SK-N-MC (cell line): ENCODE results near the gene CMIP.

Source experiments
- DNase-seq: peaks from one replicate; pipeline ENCODE4 v3.0.0-alpha.2; 2011; ENCODE audit warnings: low read depth, low spot score
- H3K27ac ChIP-seq: fragments of 200-600 bp; sonication (generic); 2 replicates; pipeline ENCODE4 v1.5.1; 2016; ENCODE audit warnings: mixed run types
- H3K36me3 ChIP-seq: fragments of 200-600 bp; sonication (generic); 2 replicates; pipeline ENCODE4 v1.6.1; 2017; ENCODE audit warnings: antibody characterized with exemption, low read length, mixed read lengths; ENCODE audit not compliant: insufficient read depth
- H3K4me3 ChIP-seq: fragments of 200-600 bp; sonication (generic); 2 replicates; pipeline ENCODE4 v1.5.1; 2016
- H3K9ac ChIP-seq: fragments of 200-600 bp; sonication (generic); 2 replicates; pipeline ENCODE4 v1.8.0; 2017; ENCODE audit warnings: mixed run types, mixed read lengths; ENCODE audit not compliant: insufficient read length
- H3K9me3 ChIP-seq: fragments of 200-600 bp; sonication (generic); 2 replicates; pipeline ENCODE4 v1.6.1; 2017; ENCODE audit warnings: low read depth, mild to moderate bottlenecking, antibody characterized with exemption, low read length, moderate library complexity, mixed read lengths
- EZH2 ChIP-seq: fragments of 200-600 bp; sonication (generic); IDR thresholded peaks from one replicate; pipeline ENCODE4 v1.6.1; 2017; ENCODE audit warnings: antibody characterized with exemption
- FOXP2 ChIP-seq: optimal IDR thresholded peaks from 2 replicates; pipeline ENCODE3; 2011; ENCODE audit warnings: mild to moderate bottlenecking, moderate library complexity; ENCODE audit not compliant: insufficient read depth; ENCODE audit errors: extremely low read length, control extremely low read depth
- POLR2AphosphoS5 ChIP-seq: IDR thresholded peaks from 2 replicates; pipeline ENCODE4 v1.6.1; 2012; ENCODE audit warnings: mild to moderate bottlenecking, low read depth, low read length, borderline replicate concordance

CMIP gene

DNA sequence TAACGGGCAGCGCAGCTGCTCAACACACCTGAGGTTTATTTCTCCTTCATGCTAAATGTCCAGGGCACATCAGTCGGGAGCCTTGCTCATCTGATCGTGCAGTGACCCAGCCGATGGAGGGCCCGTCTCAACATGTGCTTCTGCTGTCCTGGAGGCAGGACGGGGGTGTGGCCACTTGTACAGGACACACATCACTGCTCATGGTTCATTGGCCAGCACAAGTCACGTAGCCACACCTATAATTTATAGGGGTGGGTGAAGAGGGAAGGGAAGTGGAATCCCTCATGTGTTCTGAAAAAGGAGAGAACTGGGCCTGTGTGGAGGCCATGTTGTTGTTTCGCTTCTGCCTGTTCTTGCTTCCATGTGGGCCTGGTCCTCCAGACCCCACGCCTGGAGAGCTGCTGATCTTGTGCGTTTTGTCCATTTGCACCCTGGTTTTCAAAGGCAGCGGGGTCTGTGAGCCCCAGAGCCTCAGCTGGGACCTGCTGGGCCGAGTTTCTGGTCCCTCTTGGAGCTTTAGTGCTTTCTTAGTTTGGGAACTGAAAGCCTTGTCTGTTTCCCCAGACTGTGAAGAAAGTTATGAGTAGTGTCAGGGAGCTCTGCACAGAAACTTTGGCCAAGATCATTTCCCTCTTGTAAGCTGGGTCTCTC is 60.5 kb downstream of the CMIP start:
- Histone ChIP-seq H3K9ac (no peak overlapping the region), H3K4me3 (no peak overlapping the region), H3K36me3 (no peaks in the 10 kb centered on the region), H3K27ac (no peak overlapping the region), H3K9me3 (no peaks in the 10 kb centered on the region)
- TF ChIP-seq FOXP2: no peak
- TF ChIP-seq POLR2AphosphoS5: no peak
- no peak for TF ChIP-seq EZH2
- no peak for DNase-seq

GRCh38 chr16:81509404-81509803 is 64.8 kb downstream of the CMIP start:
- Histone ChIP-seq H3K9ac (no peak overlapping the region), H3K36me3 (no peaks in the 10 kb centered on the region), H3K27ac (no peak overlapping the region), H3K9me3 (no peaks in the 10 kb centered on the region), H3K4me3 (no peak overlapping the region)
- TF ChIP-seq EZH2 (no peak), POLR2AphosphoS5 (no peak), FOXP2 (no peak)
- DNase-seq: no peak

- Histone ChIP-seq H3K9me3 (no peaks in the 10 kb centered on the region), H3K9ac (no peak overlapping the region), H3K4me3 (no peak overlapping the region), H3K27ac (no peak overlapping the region), H3K36me3 (no peaks in the 10 kb centered on the region)
- DNase-seq: no peak
- no peak for TF ChIP-seq EZH2
- no peak for TF ChIP-seq FOXP2
- TF ChIP-seq POLR2AphosphoS5: no peak
Observed at GRCh38 chr16:81510016-81510415, 65.4 kb downstream of the CMIP start.

DNA sequence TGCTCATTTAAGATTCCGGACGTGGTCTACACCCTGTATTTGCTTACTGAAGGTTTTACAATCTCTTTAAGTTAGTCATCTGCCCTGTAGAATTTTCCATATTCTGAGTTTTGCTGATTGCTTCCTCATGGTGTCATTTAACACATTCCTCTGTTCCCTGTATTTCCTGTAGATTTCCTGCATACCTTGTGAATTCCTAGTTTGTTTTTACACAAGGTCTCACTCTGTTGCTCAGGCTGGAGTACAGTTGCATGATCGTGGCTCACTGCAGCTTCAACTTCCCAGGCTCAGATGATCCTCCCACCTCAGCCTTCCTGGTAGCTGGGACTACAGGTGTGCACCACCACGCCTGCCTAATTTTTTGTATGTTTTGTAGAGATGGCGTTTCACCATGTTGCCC is 66.8 kb downstream of the CMIP start:
- no peak for TF ChIP-seq POLR2AphosphoS5
- TF ChIP-seq FOXP2: no peak
- no peak for TF ChIP-seq EZH2
- Histone ChIP-seq H3K4me3 (no peak overlapping the region), H3K9me3 (no peaks in the 10 kb centered on the region), H3K9ac (no peak overlapping the region), H3K27ac (no peak overlapping the region), H3K36me3 (no peaks in the 10 kb centered on the region)
- no peak for DNase-seq

GRCh38 chr16:81513204-81514040 is 68.8 kb downstream of the CMIP start:
- no peaks in the 10 kb centered on the region for H3K9me3 ChIP-seq
- TF ChIP-seq POLR2AphosphoS5 (no peak), EZH2 (no peak), FOXP2 (no peak)
- H3K36me3 ChIP-seq: no peaks in the 10 kb centered on the region
- no peak for DNase-seq
- no peak overlapping the region for H3K9ac ChIP-seq
- H3K27ac ChIP-seq: no peak overlapping the region
- no peak overlapping the region for H3K4me3 ChIP-seq

GRCh38 chr16:81514041-81514559 is 69.5 kb downstream of the CMIP start:
- Histone ChIP-seq H3K4me3 (no peak overlapping the region), H3K9ac (no peak overlapping the region), H3K36me3 (no peaks in the 10 kb centered on the region), H3K9me3 (no peaks in the 10 kb centered on the region), H3K27ac (no peak overlapping the region)
- TF ChIP-seq EZH2 (no peak), FOXP2 (no peak), POLR2AphosphoS5 (no peak)
- no peak for DNase-seq

DNA sequence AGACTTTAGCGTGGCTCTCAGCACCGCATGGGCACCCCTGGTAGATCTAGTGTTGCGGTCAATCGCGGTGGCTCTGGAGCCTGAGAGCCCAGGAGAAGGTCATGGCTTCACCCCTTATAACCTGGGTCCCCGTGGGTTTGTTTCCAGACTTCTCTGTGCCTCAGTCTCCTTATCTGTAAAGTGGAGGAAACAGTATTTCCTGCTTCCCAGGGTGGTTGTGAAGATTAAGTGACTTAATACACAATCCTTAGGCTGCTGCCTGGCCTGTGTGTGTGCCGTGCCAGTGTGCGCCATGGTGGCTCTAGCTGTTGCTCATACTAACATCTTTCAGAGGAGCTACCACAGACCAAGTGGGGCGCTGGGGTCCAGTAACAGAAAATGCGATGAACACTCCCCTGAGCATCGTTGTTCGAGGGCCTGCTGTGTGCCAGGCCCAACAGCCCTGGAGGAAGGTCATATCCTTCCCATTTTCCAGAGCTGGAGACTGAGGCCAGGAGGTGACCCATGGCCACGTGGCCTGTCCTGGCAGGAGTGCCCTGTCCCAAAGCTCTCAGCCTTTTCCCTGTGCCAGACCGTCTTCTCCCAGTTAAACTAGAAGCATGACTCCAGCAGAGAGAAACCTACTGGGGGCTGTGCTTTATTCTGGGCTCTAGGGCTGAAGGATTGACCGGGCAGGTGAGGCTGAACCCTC is 70.1 kb downstream of the CMIP start:
- Histone ChIP-seq H3K27ac (no peak overlapping the region), H3K9ac (no peak overlapping the region), H3K36me3 (no peaks in the 10 kb centered on the region), H3K4me3 (no peak overlapping the region), H3K9me3 (no peaks in the 10 kb centered on the region)
- DNase-seq: no peak
- TF ChIP-seq POLR2AphosphoS5 (no peak), EZH2 (no peak)

DNA sequence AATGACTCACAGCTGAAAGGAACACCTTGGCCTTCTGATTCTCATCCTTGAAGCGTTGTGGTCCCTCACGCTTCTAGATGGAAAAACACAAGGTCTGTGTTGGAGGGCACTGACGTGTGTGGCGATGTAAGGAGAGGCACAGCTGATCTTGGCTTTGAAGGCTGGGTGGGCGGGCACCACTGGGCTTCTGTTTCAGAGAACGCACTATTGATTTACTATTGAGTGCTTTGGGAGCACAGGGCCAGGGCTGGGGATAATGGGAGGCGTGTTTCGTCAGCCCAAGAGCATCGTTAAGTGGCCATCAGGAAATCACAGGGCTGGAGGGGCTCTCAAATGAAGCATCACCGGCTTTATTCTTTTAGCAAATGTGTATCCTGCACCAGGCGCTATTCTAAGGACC is 70.7 kb downstream of the CMIP start:
- Histone ChIP-seq H3K4me3 (no peak overlapping the region), H3K36me3 (no peaks in the 10 kb centered on the region), H3K27ac (no peak overlapping the region), H3K9ac (no peak overlapping the region), H3K9me3 (no peaks in the 10 kb centered on the region)
- DNase-seq: no peak
- TF ChIP-seq EZH2 (no peak), POLR2AphosphoS5 (no peak), FOXP2 (no peak)
